Large intestine (tissue), 3 donors: ENCODE results near the gene CCDC33. TPM values are rescaled to one million over a fixed set of nuclear protein-coding genes. Genes with fewer than 3 reads are reported as not detected.
A peak's percentile ranks its signal among the peaks of the same experiment; 100 is the strongest.

ENCODE experiments used
- DNase-seq, 2 donors: peaks; one replicate each; pipeline versions ENCODE4 v3.0.0 to v3.0.0-alpha.2; 2013
- H3K27ac ChIP-seq: one replicate; pipeline ENCODE4 v1.5.1; 2013; ENCODE audit warnings: low read length
- H3K27me3 ChIP-seq: 2 replicates; pipeline ENCODE4 v1.6.1; 2013; ENCODE audit warnings: low read length; ENCODE audit not compliant: control insufficient read depth, insufficient read depth
- H3K36me3 ChIP-seq: 2 replicates; pipeline ENCODE4 v1.6.1; 2013; ENCODE audit warnings: low read length; ENCODE audit not compliant: control insufficient read depth, insufficient read depth
- H3K4me1 ChIP-seq: one replicate; pipeline ENCODE4 v1.6.1; 2013; ENCODE audit warnings: low read length; ENCODE audit not compliant: control insufficient read depth, insufficient read depth
- H3K4me3 ChIP-seq: one replicate; pipeline ENCODE4 v1.5.1; 2013; ENCODE audit warnings: low read length
- H3K9me3 ChIP-seq: one replicate; pipeline ENCODE4 v1.6.1; 2013; ENCODE audit warnings: mild to moderate bottlenecking, low read depth, low read length, moderate library complexity; ENCODE audit not compliant: control insufficient read depth
- WGBS: methylation state at CpG from one replicate; pipeline ENCODE4 v1.1.5; 2013; ENCODE audit warnings: low lambda C conversion rate; ENCODE audit not compliant: insufficient coverage; 5-methylcytosine and 5-hydroxymethylcytosine counted together
- polyA plus RNA-seq: library from polyadenylated mRNA; unstranded; fragments of 120-200 nt; gene quantifications from one replicate; pipeline ENCODE4 v1.2.1, GENCODE V29; 2013

The CCDC33 gene
- polyA plus RNA-seq, 1 donor, result 2.2 TPM

DNA sequence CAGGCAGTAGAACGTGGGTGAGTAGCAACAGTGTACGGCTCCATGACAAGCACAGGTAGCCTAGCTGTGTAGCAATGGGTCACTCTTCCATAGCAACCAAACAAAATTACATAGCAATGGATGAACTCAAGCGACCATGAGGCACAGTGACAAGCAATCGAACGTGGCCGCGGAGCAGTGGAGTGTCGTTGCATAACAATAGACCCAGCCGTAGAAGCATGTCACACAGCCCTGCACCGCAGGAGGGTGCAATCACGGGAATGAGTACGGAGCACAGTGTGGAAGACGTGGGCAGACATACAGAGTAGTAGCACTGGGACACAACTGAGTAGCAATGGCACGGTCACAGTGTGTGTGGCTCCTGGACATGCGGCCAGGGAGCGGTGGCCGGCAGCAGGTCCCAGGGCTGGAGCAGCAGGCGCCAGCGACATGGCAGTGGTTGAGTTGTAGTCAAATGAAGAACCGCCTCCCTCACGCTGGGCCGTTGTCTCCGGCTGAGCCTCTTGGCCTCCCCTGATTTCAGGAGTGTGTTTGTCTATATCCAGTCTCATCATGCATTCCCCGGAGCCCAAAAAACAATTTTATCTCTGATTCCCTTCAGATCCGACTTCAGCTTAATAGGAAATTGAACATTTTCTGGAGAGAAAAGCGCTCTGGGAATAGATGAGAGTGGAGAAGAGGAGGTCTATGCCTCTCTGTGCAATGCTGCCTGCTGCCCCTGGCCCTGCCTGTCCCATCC is 64.1 kb downstream of the CCDC33 start:
- Histone ChIP-seq H3K27ac (no peak overlapping the region), H3K27me3 (peaks cover 54% of the 10 kb centered on the region), H3K4me1 (no peaks in the 10 kb centered on the region), H3K9me3 (no peaks in the 10 kb centered on the region), H3K36me3 (no peaks in the 10 kb centered on the region), H3K4me3 (no peak overlapping the region)
- no CpG with 5 or more reads among the region's 26 CpGs for WGBS
- DNase-seq, result no peak

DNA sequence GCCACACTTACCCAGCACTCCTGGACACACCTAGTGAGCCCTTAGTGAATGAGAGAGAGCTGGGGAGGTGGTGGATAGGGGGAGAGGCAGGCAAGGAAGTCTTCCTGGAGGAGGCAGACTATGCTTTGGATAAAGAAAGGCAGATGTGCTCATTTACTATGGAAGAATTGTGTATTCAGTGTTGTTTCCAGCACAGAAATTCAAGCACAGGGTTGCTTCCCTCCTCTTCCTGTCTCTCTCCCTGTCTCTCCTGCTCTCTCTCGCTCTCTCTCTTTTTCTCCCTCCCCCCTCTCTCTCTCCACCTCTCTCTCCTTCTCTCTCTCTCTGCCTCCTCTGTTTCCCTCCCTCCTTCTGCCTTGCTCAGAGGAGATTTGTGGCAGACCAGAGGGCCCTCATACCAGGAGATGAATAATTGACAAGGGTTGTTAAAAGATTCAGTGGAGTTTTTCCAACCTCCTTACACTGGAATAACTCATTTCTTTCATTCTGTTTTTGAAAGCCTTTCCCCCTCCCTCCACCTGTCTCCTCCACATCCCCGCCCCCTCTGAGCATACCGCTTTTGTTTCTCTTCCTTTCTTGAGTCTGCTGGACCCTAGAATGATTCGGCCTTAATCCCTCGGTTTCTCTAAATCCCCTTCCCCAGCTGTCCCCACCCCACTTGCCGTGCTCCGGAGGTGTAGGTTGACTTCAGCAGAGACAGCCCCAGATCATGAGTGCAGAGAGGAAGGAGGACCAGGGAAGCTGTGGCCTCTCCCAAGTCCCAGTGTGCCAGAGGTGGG is 65.6 kb downstream of the CCDC33 start:
- Histone ChIP-seq H3K27me3 (peaks cover 68% of the 10 kb centered on the region), H3K9me3 (no peaks in the 10 kb centered on the region), H3K4me1 (no peaks in the 10 kb centered on the region), H3K4me3 (no peak overlapping the region), H3K27ac (no peak overlapping the region), H3K36me3 (no peaks in the 10 kb centered on the region)
- no peak for DNase-seq
- 100% methylated on average over 1 of the region's 7 CpGs for WGBS

DNA sequence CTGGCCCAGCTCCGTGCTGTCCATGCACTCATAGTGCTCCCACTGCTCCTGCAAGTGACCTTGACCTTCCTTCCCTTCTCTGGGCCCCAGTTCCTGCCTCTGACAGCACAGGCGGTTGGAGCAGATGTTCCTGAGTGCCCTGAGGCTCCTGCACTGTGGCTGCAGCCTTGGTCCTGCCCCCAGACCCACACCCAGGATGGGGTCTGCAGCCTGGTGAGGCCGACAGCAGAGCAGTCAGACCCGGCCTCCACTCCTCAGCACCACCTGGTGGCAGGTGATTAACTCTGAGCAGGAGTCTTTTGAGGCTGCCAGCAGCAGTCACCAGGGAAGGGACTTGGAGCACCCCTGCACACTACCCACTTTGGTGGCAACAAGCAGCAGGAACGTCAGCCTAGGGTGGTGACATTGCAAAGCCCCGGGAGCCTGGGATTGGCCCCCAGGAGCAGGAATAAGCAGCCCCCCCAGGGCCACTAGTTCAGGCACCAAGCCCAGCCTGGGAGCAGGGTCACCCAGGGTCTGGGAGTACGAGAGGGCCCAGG is 66.8 kb downstream of the CCDC33 start:
- H3K27me3 ChIP-seq, result peaks cover 72% of the 10 kb centered on the region
- 83% methylated on average over 1 of the region's 7 CpGs for WGBS
- H3K4me1 ChIP-seq, result no peaks in the 10 kb centered on the region
- DNase-seq, result no peak
- H3K36me3 ChIP-seq, result no peaks in the 10 kb centered on the region
- H3K27ac ChIP-seq, result no peak overlapping the region
- no peaks in the 10 kb centered on the region for H3K9me3 ChIP-seq
- no peak overlapping the region for H3K4me3 ChIP-seq

DNA sequence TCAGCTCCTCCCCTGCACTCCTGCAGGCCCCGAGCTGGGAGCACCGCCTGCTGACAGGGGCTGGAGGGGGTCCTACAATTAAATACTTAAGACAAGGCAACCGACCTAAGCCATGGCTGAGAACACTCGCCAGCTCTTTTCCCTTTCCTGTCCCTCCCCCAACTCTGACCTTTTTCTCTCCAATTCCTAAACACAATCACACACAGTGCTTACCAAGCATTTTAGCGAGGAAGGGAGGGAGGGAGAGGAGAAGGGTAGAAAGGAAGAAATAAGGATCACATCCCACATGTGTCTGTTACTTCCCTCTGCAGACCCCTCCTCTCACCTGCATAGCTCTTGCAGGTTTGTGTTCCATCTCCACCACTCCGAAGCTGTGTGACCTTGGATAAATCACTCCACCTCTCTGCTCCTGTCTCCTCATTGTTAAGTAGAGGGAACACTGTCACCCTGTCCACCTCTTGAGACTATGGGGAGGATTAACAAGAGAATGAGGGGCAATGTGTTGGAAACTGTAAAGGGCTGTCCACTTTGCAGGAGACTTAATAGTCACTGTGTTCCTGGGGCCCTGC is 67.7 kb downstream of the CCDC33 start:
- H3K9me3 ChIP-seq, result no peaks in the 10 kb centered on the region
- H3K4me1 ChIP-seq, result no peaks in the 10 kb centered on the region
- DNase-seq, result no peak
- whole genome bisulfite sequencing, result no CpG with 5 or more reads among the region's 6 CpGs
- H3K27me3 ChIP-seq, result peaks cover 81% of the 10 kb centered on the region
- H3K36me3 ChIP-seq, result no peaks in the 10 kb centered on the region
- H3K27ac ChIP-seq, result no peak overlapping the region
- no peak overlapping the region for H3K4me3 ChIP-seq

DNA sequence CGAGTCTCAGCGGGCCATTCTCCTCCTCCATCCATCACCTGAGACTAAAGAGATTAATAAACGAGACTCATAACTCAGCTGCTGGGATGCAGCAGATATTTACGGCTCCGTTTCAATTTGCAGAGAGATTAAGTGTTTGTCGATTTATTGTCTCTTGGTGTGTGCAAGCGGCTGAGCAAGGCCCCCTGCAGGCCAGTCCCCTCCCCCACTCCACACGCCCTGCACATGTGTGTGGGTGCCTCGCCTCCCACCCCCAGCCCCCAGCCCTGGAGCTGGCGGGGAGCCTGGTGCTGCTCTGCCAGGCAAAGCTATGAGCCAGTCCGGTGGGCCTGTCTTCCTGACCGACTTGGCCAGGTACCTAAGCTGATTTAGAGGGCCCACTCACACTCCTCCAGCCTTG is 68.3 kb downstream of the CCDC33 start:
- DNase-seq, result no peak
- H3K4me1 ChIP-seq, result no peaks in the 10 kb centered on the region
- WGBS, result no CpG with 5 or more reads among the region's 12 CpGs
- no peaks in the 10 kb centered on the region for H3K9me3 ChIP-seq
- no peaks in the 10 kb centered on the region for H3K36me3 ChIP-seq
- peaks cover 87% of the 10 kb centered on the region for H3K27me3 ChIP-seq
- no peak overlapping the region for H3K4me3 ChIP-seq
- H3K27ac ChIP-seq, result no peak overlapping the region

DNA sequence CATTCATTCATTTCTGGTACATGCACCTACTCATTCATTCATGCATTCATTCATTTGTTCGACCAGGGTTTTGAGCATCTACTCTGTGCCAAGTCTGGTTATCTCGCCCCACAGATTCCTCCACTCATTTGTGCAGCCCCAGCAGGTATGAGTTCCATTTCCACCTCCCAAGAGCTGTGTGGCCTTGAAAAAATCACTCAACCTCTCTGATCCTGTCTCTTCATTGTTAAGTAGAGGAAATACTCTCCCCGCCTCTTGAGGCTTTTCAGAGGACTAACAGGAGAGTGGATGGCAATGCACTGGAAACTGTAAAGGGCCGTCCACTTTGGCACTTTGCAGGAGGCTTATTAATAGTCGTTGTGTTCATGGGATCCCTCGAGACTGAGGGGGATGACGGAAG is 69.6 kb downstream of the CCDC33 start:
- peaks cover 78% of the 10 kb centered on the region for H3K27me3 ChIP-seq
- no CpG with 5 or more reads among the region's 7 CpGs for WGBS
- no peaks in the 10 kb centered on the region for H3K9me3 ChIP-seq
- no peaks in the 10 kb centered on the region for H3K4me1 ChIP-seq
- H3K4me3 ChIP-seq, result no peak overlapping the region
- no peaks in the 10 kb centered on the region for H3K36me3 ChIP-seq
- no peak overlapping the region for H3K27ac ChIP-seq
- no peak for DNase-seq

DNA sequence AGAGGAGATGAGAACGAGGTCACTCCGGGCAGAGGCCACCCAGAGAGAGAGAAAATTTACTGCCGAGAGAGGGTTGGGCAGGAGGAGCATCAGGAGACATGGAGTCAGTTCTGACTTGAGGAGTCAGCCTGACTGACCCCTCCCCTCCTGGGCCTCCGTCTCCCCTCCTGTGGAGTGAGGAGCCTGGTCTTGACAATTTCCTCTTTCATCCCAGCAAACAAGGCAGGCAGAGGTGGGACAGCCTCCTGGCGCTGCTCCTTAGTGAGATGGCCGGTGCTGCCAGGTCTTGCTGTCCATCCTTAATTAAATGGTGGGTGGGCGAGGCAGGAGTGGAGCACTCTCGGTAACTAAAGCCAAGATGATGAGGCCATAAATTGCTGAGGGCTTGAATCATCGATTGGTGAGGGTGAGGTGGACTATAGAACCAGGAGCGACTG is 70.7 kb downstream of the CCDC33 start:
- Histone ChIP-seq H3K4me3 (no peak overlapping the region), H3K27me3 (peaks cover 67% of the 10 kb centered on the region), H3K27ac (no peak overlapping the region), H3K36me3 (no peaks in the 10 kb centered on the region), H3K4me1 (no peaks in the 10 kb centered on the region), H3K9me3 (no peaks in the 10 kb centered on the region)
- DNase-seq, result no peak
- WGBS, result no CpG with 5 or more reads among the region's 10 CpGs

DNA sequence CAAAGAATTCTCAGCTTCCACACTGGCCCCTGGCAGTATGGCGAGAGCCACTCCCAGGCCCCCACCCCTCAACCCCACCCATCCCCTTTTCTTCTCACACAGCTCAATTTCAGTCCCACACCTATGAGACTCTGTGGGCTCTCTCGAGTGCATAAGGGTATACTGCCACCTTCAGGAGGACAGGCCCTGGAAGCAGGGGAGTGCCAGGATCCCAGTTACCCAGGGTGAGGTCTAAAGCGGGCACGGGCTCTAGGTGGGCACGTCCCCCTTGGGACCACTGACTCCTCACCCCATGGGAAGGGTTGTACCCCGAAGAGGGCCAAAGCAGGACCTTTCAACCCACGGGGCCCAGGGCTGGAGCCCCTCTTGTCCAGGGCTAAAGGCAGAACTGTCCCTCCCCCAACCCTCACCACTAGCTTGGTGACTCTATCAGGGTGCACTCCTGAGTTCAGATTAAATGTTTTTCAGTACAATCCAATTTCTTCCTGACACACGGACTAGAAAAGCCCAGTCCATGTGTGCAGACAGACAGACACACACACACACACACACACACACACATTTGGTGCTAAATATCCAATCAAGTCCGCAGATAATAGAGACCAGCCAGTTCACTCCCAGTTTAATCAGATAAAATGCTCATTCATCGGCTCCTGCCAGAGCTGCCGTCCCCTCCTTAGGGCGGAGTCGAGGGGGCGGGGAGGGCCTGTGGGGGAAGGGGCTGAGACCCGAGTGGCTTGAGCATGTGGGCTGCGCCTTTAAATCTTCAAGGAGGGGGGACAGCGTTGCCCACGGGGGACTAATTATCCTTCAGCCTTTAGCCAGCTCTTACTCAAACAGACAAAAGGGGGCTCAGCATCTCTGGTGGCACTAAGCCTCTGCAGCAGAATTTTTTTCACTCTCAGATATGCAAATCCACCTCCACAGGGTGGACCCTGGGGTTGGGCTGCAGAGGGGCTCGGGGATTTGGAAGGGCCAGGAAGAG is 72.0 kb downstream of the CCDC33 start:
- no peak overlapping the region for H3K4me3 ChIP-seq
- H3K27me3 ChIP-seq, result peaks cover 60% of the 10 kb centered on the region
- H3K9me3 ChIP-seq, result no peaks in the 10 kb centered on the region
- no peak overlapping the region for H3K27ac ChIP-seq
- no peaks in the 10 kb centered on the region for H3K4me1 ChIP-seq
- peak in 1 of 2 donors; percentile 41 for DNase-seq
- no peaks in the 10 kb centered on the region for H3K36me3 ChIP-seq
- WGBS, result 20% methylated on average over 2 of the region's 19 CpGs

DNA sequence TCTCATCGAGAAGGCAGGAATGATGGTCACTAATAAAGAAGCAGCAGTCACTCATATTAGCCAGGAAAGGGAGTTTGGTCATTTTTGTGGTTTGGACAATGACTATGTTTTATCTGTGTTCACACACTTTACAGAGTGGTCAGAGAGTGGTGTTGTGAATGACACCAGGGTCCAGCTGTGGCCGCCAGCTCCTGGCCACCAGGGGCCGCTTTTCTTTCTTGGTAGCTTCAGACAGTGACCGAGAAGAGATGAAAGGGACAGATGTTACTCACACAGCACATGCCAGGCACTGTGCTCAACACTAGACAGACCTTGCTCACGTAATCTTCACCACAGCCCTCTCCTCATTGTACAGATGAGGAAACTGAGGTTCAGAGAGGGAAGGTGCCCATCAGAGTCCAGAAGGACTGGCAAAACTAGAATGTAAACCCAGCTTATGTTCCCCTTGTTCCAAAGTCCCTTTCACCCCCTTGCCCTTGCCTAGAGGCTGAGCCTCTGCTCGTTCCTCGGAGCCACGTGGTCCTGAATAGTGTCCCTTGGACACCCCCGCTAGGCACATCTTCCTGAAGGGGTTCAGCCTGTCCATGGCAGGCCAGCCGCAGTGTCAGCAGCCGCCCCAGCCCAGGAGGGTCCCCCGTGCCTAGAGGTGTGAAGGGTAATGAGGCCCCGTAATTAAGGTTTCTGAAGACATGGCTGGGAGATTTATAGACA is 75.8 kb downstream of the CCDC33 start:
- DNase-seq, result peak in 1 of 2 donors; percentile 11
- Histone ChIP-seq H3K4me3 (no peak overlapping the region), H3K27ac (no peak overlapping the region), H3K9me3 (no peaks in the 10 kb centered on the region), H3K27me3 (peaks cover 25% of the 10 kb centered on the region), H3K36me3 (no peaks in the 10 kb centered on the region), H3K4me1 (peaks cover 2% of the 10 kb centered on the region)
- no CpG with 5 or more reads among the region's 13 CpGs for WGBS
